GM18502 (cell line): Measurements from ENCODE around the gene PKD1L1.

Source experiments
- ATAC-seq: cut with Tn5 transposase; IDR thresholded peaks from one replicate; pipeline ENCODE4 v1.9.1; 2021; ENCODE audit warnings: mild to moderate bottlenecking; ENCODE audit not compliant: unreplicated experiment, poor library complexity

The PKD1L1 gene

DNA sequence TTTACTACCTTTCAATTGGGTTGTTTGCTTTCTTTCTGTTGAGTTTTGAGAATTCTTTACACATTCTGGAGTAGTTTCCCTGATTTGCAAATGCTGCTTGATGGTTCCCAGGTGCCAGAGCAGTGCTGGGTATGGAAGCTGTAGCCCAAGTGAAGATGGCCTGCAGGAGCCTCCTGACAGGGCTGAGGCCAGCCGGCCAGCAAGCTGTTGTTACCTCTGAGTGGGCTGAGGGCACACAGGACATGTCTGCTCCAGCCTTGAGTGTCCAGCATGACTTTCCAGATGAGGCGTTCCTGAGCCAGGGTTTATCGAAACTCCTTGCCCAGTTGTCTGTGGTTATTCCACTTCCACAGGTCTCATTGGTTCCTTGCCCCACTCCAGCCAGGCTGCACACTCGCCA is 201.8 kb downstream of the PKD1L1 start:
- ATAC-seq = no peak

DNA sequence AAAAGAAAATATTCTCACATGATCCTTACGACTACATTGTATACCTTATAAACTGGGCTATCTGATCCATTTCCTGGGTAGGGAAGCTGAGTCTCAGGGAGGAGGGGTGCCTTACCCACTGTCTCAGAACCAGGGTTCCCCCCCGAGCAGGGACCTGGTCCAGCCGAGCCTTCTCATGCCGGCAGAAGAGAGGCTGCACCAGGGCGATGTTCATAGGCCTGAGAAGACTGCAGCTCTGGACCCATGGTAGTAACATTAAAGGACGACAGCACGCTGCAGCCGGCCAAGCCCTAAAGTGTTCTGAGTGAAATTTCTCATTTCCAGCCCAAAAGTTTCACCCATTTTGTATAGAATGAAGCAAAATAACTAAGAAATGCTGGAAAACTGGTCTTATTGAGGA is 203.4 kb downstream of the PKD1L1 start:
- ATAC-seq = no peak

DNA sequence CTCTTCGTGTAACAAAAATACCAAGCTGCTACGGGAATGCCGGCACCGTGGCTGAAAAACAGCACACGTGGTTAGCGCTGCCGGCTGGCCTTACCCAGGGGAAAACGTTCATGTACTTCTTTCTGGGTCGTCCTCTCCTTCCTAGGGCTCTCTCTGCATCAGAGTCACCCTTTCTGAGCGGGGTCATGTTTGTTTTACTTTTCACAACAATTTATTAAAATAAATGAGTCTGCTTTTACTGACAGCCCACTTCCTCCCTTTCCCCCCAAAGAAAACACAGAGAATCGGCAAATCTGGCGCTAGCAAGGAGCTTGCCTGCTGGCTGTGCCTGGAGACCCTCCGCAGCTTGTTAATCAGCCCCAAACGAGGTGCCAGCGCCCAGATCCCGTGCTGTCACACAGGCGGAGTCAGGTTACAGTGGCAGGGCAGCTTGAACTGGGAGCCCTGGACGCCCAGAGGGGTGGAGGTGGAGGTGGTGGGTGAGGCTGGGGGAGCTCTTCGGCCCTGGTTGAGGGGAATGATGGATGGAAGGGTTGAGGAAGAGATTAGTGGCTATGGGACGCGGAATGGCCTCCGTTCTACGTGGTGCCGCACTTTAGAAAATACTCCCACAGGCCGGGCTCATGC is 204.2 kb downstream of the PKD1L1 start:
- ATAC-seq = no peak

DNA sequence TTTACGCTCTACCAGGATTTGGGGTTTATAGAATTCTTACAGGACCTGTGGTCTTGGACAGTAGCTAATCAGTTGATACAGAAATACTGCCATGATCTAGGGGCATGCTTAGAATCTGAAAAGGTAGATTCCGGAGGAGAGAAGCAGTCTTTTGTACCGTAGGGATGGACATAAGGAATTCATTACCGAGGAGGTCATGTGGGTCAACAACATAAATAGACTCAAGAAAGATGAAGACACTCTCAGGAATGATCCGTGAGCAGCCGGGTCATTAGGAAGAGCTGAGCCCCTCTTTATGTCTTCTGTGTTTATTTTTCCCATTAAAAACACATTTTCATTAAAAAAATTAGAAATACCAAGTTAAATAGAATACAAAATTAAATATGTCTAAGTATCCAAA is 206.3 kb downstream of the PKD1L1 start:
- ATAC-seq = no peak

DNA sequence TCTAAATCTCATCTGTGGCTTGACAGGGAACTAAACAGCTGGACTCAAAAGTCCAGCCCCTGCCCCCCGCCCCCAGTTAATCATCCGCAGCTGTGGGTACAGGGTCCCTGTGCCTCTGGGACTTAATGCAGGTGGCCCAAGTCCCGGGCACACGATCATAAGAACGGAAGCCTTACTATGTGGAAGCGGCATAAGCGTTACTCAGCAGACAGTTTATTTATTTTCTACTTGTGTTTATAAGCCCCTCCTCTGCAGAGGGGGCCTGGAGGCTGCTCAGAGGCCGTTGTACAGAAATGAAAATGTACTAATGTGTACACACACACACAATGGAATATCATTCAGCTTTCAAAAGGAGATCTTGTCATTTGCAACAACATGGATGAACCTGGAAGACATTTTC is 208.4 kb downstream of the PKD1L1 start:
- no peak for ATAC-seq

DNA sequence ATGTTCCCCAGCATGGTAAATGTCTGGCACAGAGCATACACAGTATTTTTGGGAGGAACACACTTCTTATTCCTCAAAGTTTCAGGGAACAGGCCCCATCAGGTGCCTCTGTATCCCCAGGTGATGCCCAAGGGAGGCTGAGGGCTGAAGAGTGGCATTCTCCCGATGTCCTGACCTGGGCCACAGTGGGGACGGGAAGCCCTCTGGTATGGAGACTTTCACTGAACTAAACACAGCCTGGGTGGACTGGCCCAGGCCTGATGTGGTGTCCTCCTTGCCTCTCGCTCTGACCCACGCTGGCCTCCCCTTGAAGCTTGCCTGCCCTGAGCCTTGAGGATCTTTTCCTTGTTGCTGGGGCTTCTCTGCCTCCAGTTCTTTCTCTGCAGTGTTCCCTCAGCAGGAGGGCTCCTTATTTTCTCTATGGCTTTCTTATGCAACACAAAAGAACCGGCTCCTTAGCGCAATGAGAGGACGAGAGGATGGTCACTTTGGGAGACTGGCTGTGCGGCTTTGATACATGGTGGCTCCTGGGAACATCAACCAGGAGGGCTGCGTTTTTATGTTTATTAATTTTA is 208.9 kb downstream of the PKD1L1 start:
- ATAC-seq = no peak

DNA sequence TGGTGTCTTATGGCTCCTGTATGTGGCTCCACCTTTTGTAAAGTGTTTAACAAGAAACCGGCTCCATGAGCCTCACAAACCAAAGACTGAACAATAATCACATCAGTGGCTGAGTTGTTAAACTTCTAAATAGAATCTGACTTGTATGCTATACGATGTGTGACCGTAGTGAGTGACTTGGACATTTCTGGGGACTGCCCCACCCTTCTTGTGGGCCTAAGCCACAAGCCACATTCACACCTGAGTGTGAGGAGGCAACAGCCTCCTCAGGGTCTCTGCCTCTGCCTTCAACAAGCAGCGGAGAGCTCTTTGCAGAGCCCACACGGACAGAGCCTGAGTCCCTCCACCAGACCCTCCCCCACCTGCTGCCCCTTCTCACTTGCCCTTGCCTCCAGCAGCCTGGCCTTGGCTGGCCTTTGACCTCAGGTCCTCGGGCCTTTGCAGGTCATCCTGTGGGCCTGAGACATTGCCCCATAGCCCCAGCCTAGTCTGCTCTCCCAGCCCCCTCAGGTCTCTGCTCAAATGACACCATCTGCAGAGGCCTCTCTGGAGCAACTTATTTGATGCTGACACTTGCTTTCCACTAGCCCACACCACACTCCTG is 209.6 kb downstream of the PKD1L1 start:
- peak; percentile 76 for ATAC-seq

DNA sequence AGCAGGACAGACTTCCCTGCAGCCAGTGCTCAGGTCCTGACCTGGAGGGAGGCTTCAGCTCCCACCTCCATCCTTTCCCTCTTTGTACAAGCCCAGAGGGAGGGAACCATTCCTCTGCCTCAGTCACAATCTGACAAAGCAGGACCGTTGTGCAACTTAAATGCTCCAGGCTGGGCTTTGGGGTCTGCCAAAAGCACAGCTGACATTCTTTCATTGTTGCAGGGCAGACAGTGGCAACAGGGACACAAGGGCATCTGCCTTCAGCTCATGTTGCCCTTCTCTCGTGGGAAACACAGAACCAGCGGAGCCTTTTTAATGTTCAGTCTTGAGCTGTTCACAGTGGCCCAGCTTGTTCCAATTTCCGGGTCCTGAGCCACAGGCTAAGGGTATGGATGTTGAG is 210.7 kb downstream of the PKD1L1 start:
- ATAC-seq = no peak

DNA sequence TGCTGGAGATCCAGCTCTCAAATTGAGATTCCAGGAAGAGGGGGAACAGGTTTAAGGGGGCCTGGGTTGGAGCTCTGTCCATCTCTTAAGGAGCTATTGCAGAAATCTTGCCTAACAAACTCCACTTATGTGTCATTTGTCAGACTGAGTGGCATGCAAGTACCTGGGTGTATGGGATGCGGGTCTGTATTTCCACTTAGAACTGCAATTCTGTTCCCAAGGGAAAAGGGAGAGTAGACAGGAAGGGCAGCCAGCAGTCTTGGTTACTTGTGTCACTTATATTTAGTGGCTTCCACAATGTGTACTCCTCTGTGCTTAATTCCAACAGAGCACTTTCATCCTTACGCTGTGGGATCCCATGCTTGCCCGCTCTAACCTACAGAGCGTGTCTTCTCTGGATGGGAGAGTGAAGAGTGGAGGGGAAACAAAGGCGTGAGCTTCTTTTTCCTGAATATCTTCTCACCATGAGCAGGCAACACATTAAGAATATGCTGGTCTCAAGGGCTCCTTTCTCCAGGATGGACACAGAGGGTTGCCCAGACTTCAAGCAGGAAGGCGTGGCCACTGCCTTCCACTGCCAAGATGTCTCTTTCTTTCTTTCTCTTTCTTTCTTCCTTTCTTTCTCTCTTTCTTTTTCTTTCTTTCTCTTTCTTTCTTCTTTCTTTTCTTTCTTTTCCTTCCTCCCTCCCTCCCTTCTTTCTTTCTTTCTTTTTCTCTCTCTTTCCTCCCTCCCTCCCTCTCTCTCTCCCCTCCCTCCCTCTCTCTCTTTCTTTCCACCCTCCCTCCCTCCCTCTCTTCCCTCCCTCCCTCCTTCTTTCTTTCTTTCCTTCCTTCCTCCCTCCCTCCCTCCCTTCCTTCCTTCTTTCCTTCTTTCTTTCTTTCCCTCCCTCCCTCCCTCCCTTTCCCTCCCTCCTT is 212.6 kb downstream of the PKD1L1 start:
- ATAC-seq = no peak

DNA sequence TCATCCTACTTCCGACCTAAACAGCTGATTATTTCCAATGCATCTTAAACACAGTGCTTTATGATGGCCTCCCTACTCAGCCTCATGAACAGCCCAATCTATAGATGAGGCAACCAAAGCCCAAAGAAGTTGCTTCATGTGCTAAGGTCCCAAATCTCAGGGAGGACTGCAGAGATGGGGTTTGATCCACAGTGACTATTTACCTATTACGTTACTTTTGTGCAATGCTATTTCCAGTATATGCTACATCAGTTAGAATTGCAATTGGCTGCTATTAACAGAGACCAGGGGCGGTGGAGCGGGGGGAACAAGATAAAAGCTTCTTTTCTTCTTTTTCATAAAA is 213.3 kb downstream of the PKD1L1 start:
- no peak for ATAC-seq

DNA sequence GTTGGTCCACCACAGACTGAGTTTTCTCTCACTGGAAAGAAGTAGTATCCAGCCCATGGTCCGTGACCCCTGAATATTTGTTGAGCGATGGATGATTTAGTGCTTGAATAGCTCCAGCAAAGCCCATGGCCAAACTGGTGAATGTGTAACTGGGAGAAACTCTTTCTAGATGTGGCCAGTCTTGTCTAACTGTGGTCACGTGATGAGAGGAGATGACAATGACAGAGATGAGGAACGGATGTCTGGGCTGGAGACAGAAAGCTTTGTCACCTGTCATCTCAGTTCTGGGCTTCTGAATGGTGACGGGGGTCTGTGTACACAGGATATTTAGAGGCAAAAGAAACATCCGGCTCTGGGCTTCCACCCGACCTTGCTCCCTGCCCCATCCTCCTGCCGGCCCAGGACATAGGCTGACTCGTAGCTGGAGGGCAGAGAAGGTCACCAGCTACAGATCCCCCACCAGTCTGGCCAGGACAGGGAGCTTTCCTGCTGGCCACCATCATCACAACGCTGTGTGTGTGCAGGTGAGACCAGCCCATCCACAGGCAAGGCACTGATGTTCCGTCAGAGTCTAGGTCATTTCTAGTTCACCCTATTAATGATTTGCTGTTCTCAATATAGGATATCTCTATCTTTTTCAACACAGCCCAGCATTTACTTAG is 213.8 kb downstream of the PKD1L1 start:
- no peak for ATAC-seq

DNA sequence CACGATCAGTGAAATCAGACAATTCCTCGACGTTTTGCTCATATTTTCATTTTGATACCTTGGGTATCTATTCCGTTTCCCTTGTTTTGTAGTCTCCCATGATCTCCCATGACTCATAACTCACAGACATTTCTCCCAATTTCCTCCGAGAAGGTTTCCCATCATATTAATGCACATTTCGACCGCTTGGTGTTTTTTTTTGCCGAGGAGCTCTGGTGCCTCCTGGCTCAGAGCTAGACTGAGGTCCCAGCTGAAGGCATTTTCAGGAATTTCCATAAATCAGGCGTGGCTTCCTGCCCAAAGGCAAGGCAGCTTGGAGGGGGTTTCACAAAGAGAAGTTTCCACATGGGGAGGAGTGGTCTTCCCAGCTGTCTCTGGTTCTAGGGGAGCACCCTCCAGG is 218.1 kb downstream of the PKD1L1 start:
- no peak for ATAC-seq

DNA sequence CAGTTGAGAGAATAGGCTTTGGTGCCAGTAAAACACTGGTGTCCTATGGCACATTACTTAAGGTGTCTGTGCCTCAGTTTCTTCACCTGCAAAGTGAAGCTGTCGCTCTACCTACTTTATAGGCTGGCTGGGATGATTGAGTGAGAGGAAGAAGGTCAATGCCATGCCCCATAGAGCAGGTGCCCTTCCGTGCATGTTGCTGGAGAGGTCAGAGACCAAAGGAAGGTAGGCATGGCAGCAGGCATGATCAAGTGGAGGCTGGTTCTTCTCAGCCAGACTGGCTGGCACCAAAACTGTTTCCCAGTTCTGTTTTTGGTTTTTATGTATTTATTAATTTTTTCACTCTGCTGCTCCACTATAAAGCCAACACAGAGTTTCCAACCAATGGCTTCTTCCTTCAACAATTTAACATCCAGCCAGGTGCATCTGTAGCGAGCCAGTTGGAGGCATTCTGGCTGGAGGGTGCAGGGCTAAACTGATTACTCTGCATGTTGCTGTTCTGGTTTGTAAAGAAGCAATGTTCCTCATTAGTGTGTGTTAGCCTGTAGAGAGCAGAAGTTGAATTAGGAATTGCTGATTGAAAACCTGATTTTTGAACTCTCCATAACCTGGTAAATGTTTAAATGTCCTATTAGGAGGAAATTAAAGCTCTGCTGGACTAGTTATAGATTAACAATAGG is 222.1 kb downstream of the PKD1L1 start:
- no peak for ATAC-seq

DNA sequence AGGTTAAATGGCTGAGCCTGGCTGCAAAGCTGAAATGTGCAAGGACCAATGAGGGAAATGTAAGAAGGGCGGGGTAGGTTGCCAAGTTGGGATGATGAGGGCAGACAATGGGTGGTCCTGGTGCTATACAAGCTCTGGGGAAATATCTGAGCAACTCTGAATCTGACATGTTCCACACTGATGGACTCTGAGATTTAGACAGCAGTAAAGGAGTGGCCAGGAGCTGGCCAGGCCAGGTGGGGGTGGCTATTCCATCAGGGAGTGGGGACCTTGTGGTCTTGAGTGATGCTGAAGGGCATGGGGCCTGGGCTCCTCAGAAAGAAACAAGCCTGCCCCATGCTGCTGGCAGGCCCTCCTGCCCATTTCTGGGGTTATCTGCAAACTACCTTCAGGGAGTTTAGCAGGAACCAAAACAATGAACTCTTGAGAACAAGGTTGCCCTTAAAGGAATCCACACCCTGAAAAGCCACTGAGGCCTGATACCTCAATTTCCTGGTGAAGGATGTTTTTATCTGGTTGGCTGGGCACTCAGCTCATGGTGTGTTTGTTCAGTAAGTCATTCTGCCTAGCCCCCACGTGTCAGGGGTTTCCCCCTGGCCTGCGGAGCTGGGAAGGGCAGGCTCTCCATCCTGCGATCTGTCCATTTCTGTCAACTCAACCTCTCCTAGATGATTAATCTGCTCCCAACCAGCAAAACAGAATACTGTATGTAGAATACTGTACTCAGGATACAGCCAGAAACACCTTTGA is 223.1 kb downstream of the PKD1L1 start:
- ATAC-seq = peak; percentile 57
